ENCODE data around the gene TAGAP. TPM values are rescaled to one million over a fixed set of nuclear protein-coding genes. Genes with fewer than 3 reads are reported as not detected.

Gene TAGAP
- total and polyA plus RNA-seq, 2 of the 8 experiments (the other 6 are each of a cell fraction or from before 2014, with no cell fraction given) = not detected

GRCh38 chr6:159080217-159080976 is 35.6 kb upstream of the TAGAP start:
- Histone ChIP-seq H3K4me3 (ENCODE audit: extremely low read depth in 1 of 4, insufficient read depth in 2 of 4, low read depth in 3 of 4, low read length in 4 of 4) (no peak overlapping the region), H3K9ac (replicated peaks in 1 of 4; ENCODE audit: extremely low read depth in 1 of 4, low read depth in 3 of 4, low read length in 3 of 4) (no peak overlapping the region), H4K5ac (ENCODE audit: insufficient read length, low read depth, low read length) (no peak overlapping the region), H3K9me3 (ENCODE audit: insufficient read depth in 2 of 2, low read depth in 1 of 2, low read length in 1 of 2) (no peaks in the 10 kb centered on the region), H3K23me2 (ENCODE audit: low read depth, low read length) (no peaks in the 10 kb centered on the region), H4K91ac (replicated peaks; ENCODE audit: insufficient read length, low read length) (no peak overlapping the region), H2BK15ac (ENCODE audit: low read length) (no peak overlapping the region), H3K4me2 (ENCODE audit: insufficient read depth in 1 of 2, low read depth in 2 of 2, low read length in 2 of 2) (no peak overlapping the region), H3K79me2 (ENCODE audit: control insufficient read depth in 1 of 2, insufficient read depth in 2 of 2, low read length in 2 of 2) (no peaks in the 10 kb centered on the region), H2AK5ac (ENCODE audit: low read depth, low read length) (no peak overlapping the region), H2BK5ac (ENCODE audit: low read depth, low read length) (no peak overlapping the region), H3K18ac (ENCODE audit: extremely low read depth, low read length) (no peak overlapping the region), H3K36me3 (ENCODE audit: control insufficient read depth in 2 of 4, insufficient read depth in 4 of 4, low read length in 3 of 4) (no peaks in the 10 kb centered on the region), H3K27me3 (replicated peaks in 1 of 4; ENCODE audit: control insufficient read depth in 3 of 4, extremely low read depth in 1 of 4, insufficient read depth in 3 of 4, low read length in 3 of 4) (peaks cover 0 to 3% (median 0%) of the 10 kb centered on the region in 4 experiments; a peak in 1 of 7 replicates), H2BK20ac (ENCODE audit: low read length) (no peak overlapping the region), H3K56ac (replicated peaks; ENCODE audit: insufficient read length, low read depth, low read length) (no peak overlapping the region), H2BK12ac (ENCODE audit: low read depth, low read length) (no peak overlapping the region), H4K8ac (ENCODE audit: extremely low read depth, insufficient read depth, low read length) (no peak overlapping the region), H3K4me1 (replicated peaks in 1 of 4; ENCODE audit: control insufficient read depth in 3 of 4, insufficient read depth in 4 of 4, low read length in 3 of 4) (no peaks in the 10 kb centered on the region), H3K79me1 (ENCODE audit: low read depth, low read length) (no peaks in the 10 kb centered on the region), H3K23ac (ENCODE audit: insufficient read length) (no peak overlapping the region), H3K4ac (replicated peaks; ENCODE audit: insufficient read length, low read depth, low read length) (no peak overlapping the region), H2BK120ac (replicated peaks; ENCODE audit: low read depth, low read length) (no peak overlapping the region), H3K14ac (ENCODE audit: insufficient read length) (no peak overlapping the region), H3K27ac (ENCODE audit: low read depth, low read length) (no peak overlapping the region), H2AFZ (ENCODE audit: low read length) (no peak overlapping the region), H4K20me1 (replicated peaks in 1 of 2; ENCODE audit: control insufficient read depth in 1 of 2, insufficient read depth in 2 of 2, low read length in 2 of 2) (no peaks in the 10 kb centered on the region)
- ChIA-PET CTCF (ENCODE audit: partially characterized antibody) (interaction anchor here (0.7 to 3.8 kb wide), 8 partner anchors 10 to 72 kb away, joined by 3 to 16 read pairs (median 4); no protein-coding TSS in a partner anchor), POLR2A (ENCODE audit: partially characterized antibody) (interaction anchor here (0.6 to 3.3 kb wide), 3 partner anchors 12 to 15 kb away, joined by 3 to 12 read pairs (median 3); no protein-coding TSS in a partner anchor)
- 87% methylated on average over 4 of the region's 4 CpGs; no CpG with 5 or more reads in 1 of the 2 experiments for WGBS, 2 experiments (ENCODE audit: extremely low coverage in 1 of 2, insufficient coverage in 1 of 2, insufficient read length in 1 of 2, insufficient replicate concordance in 2 of 2, low coverage in 1 of 2, low lambda C conversion rate in 2 of 2, missing lambda C conversion rate in 1 of 2)
- FAIRE-seq (no peak), DNase-seq (ENCODE audit: low read depth in 1 of 2, low spot score in 2 of 2) (no peak)
- no peak for TF ChIP-seq CEBPB (IDR thresholded peaks at IDR 0.05; ENCODE audit: low read depth, low read length)
- TF ChIP-seq YY1 (IDR thresholded peaks at IDR 0.05; ENCODE audit: low read depth, low read length) = no peak
- TF ChIP-seq KDM1A (IDR thresholded peaks at IDR 0.05; ENCODE audit: borderline replicate concordance, low read length) = no peak
- TF ChIP-seq EGR1 (IDR thresholded peaks at IDR 0.05; ENCODE audit: borderline replicate concordance, low read depth, low read length) = no peak
- TF ChIP-seq JUN (IDR thresholded peaks at IDR 0.05; ENCODE audit: low read depth, low read length) = no peak
- no peak for TF ChIP-seq E2F6 (IDR thresholded peaks at IDR 0.05)
- TF ChIP-seq TAF7 (optimal IDR thresholded peaks at IDR 0.05; ENCODE audit: borderline replicate concordance, low read depth, low read length) = no peak
- TF ChIP-seq SAP30 (IDR thresholded peaks at IDR 0.05; ENCODE audit: insufficient read depth, insufficient replicate concordance, low read length) = no peak
- no peak for TF ChIP-seq POLR2A (IDR thresholded peaks at IDR 0.05; ENCODE audit: control extremely low read depth in 1 of 2, low read depth in 2 of 2, low read length in 2 of 2)
- no peak for TF ChIP-seq GABPA (IDR thresholded peaks at IDR 0.05; ENCODE audit: borderline replicate concordance, insufficient read depth, low read length)
- no peak for TF ChIP-seq TBP (IDR thresholded peaks at IDR 0.05; ENCODE audit: low read depth, low read length)
